ENCODE measurements around the gene UBA52.
A peak's percentile ranks its signal among the peaks of the same experiment; 100 is the strongest.
"Not testable (repeated sequence)": the region's sequence is repeated elsewhere in the genome, so short reads cannot be mapped to it uniquely, and the experiment has no call there.

UBA52 gene

GRCh38 chr19:18593367-18594095, 21.9 kb downstream of the UBA52 start:
- peak; percentile 50 for DNase-seq

GRCh38 chr19:18594096-18594823, 22.6 kb downstream of the UBA52 start:
- peak; percentile 87 for DNase-seq

DNA sequence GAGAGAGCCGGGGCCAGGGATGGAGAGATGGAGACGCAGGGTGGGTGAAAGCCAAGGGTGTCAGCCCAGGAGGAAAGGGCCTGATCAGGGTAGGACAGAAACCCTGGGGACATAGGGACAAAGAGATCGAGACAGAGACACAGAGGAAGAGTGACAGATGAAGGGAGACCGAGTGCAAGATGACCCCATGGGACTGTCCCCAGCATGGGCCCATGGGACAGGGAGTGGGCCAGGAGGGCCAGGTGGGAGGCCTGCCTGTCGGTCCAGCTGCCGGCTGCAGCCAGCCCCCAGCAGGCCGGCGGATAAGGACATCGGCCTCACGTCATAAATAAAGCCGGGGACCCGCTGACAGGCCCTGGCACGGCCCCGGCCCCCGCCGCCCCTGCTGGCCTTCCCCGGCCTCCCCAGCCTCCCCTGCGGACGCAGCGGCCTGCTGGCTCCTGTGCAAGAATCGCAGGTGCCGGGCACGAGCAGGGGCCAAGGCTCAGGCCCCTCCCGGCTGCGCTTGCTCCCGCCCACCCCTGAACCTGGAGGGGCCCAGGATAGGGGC, 23.2 kb downstream of the UBA52 start:
- no peak for DNase-seq

- no peak for DNase-seq
These were observed 23.8 kb downstream of the UBA52 start for GRCh38 chr19:18595475-18595874.

GRCh38 chr19:18596752-18597157, 25.1 kb downstream of the UBA52 start:
- peak; percentile 85 for DNase-seq

GRCh38 chr19:18597809-18598660, 26.4 kb downstream of the UBA52 start:
- DNase-seq, result no peak

- DNase-seq, result no peak
These were observed 27.8 kb downstream of the UBA52 start for GRCh38 chr19:18599485-18599884.

GRCh38 chr19:18600692-18601397, 29.2 kb downstream of the UBA52 start:
- DNase-seq, result not testable (repeated sequence)

- DNase-seq, result no peak
These were observed 30.2 kb downstream of the UBA52 start for GRCh38 chr19:18601875-18602274.

DNA sequence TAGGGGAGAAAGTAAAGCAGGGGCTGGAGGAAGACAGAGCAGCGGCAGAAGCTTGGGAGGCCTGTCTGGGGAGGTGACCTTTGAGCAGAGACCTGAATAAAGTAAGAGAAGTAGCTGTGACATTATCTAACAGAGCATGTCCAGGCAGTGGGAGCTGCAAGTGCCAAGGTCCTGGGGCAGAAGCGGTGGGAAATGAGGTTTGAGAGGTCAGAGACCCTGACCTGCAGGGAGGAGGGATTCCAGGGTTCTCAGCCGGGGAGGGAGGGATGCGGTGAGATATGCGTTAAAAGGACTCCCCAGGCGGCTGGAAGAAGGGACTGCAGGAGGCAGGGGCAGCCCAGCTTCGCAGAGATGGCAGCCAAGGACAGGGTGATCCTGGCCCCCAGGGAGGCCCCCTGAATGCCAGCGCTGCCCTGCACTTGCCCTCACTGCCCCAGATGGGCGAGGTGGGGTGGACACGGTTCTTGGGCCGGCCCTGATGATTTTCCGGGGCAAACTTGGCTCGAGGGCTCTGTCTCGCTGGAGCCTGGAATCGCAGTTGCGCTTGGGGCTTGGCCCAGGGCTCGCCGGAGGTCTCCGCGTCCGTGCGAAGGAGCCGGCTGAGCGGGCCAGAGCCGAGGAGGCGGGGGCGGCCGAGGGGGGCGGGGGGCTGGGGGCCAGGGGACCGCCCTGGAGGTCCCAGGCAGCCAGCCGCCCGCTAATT, 31.7 kb downstream of the UBA52 start:
- DNase-seq, result peak; percentile 48

GRCh38 chr19:18603958-18604819, 32.5 kb downstream of the UBA52 start:
- no peak for DNase-seq

DNA sequence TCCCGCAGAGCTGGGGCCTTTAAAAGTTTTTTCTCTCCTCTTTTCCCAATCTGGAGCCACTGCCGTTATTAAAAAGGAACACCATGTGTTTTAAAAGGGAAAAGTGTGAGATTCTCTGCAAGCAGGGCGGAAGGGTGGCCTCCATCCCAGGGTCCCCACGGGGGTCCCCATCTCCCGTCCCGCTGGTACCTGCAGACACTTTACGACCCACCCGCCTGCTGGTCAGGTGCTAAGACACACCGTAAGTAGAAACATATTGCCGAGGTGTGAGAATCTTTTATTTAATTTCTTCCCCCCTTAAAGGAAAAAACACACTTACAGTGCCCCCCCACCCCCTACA, 33.1 kb downstream of the UBA52 start:
- no peak for DNase-seq

DNA sequence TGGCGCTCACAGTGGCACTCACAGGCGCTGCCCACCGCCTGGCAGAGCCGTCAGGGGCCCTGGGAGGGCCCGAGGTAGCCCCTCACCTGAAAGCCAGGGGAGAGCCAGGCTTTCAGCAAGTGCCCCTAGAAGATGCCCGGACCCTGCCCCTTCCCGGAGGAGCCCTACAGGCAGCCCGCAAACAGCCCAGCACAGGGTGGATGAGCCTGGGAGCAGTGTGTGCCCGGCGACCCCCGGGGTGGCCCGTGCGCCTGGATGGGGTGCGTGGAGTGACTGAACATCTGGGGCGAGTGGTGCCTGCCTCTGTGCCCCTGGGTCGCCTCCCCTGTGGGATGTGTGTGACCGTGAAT, 33.5 kb downstream of the UBA52 start:
- DNase-seq, result no peak

DNA sequence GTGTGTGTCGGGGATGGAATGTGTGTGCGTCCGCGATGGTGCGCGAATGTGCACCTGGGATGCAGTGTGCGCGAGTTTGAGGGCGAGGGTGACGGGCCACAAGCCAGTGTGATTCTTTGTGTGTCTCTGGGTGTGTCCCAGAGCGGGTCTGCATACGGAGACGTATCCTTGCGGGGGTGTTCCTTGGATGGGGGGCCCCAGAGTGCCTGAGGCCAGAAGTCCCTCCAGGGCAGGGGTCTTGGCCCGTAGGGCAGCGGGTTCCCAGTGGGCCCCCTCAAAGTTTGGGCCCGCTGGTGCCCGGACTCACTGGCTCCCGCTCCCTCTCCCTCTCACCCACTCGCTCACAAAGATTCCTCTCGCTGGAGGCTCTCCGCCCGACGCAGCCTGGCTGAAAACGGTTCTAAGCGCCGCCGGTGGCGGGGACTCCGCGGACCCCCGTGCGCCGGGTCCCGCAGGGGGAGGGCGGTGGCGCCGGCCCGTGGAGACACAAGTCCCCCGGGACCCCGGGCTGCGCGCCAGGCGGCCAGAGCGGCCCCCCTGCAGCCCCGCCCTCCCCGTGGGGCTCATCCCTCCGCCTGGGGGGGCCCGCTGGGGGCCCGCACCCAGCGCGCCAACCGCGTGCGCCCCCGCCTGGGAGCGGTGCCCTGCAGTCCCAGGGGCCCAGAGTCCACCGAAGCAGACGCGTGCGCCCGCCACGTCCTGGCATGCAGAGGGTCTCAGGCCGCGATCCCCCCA, 34.1 kb downstream of the UBA52 start:
- DNase-seq, result peak; percentile 25

GRCh38 chr19:18606281-18607225, 34.9 kb downstream of the UBA52 start, which contains the start of gene CRLF1:
Gene CRLF1 (minus strand): TSS chr19:18606799. CDS start chr19:18606656, 143 bp downstream.
- no peak for DNase-seq

- DNase-seq, result peak; percentile 46
These were observed 35.8 kb downstream of the UBA52 start for GRCh38 chr19:18607226-18608101.

- DNase-seq, result no peak
These were observed 36.6 kb downstream of the UBA52 start for GRCh38 chr19:18608102-18608804.
